NCI-H524 (cell line): ENCODE results near the gene GFPT1.
"Not testable (repeated sequence)": the region's sequence is repeated elsewhere in the genome, so short reads cannot be mapped to it uniquely, and the experiment has no call there.

ENCODE experiments used
- DNase-seq, 2 experiments: peaks; one replicate each; lab custom pipeline; 2025; lab: John Stamatoyannopoulos, UW

The GFPT1 gene

GRCh38 chr2:69383176-69383812 is 3.7 kb downstream of the GFPT1 start:
- no peak for DNase-seq

GRCh38 chr2:69382547-69382946 is 4.5 kb downstream of the GFPT1 start:
- no peak for DNase-seq

GRCh38 chr2:69381337-69381737 is 5.7 kb downstream of the GFPT1 start:
- no peak for DNase-seq

GRCh38 chr2:69380072-69380917 is 6.7 kb downstream of the GFPT1 start:
- DNase-seq, result no peak

DNA sequence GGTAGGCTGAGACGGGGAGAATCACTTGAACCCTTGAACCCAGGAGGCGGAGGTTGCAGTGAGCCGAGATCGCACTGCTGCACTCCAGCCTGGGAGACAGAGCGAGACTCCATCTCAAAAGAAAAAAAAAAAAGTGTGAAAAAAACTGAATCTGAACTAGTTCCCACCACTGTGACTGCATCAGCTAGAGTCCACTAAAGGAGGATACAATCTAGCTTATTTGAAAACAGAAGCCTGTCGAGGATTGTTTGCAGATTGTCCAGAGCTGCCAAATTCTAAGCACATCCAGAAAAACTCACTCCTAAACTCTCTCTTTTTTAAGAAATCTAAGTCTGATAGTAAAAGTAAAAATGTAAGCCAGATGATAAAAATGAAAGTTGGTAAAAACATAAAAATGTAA is 10.6 kb downstream of the GFPT1 start:
- no peak for DNase-seq

DNA sequence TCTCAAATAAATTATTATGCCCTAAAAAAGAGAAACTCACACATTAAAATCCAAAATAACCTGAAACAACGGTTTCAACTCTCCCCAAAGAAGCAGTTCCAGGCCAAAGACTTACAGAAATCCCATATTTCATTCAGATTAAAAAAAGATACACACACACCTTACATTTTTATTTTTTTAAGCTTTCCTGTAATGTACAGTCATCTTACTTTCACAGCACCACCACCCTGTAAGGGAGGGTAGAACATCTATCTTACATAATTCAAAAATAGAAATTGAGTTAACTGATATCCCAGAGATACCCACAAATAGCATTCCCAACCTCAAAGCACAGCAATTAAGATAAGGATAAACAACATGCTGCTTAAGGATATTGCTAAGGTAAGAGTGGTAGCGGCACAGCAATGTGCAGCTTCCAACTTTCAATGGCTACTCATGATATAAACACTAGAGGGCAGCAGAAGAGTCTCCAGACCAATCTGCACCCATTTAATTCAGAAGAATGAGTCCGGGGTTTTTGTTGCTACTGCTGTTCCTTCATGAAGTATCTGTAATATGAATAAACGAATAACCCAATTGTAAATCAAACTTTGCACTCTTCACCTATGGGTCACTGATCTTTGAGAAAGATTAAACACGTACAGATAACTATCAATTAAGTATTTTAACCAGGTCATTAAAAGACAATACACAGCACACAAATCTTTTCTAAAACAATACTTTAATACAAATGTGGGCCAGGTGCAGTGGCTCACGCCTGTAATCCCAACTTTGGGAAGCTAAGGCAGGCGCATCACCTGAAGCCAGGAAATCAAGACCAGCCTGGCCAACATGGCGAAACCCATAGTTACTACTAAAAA is 11.3 kb downstream of the GFPT1 start:
- DNase-seq, result peak in 1 of 2 experiments; percentile 37

- no peak for DNase-seq
Measured at GRCh38 chr2:69372767-69373166, 14.3 kb downstream of the GFPT1 start.

DNA sequence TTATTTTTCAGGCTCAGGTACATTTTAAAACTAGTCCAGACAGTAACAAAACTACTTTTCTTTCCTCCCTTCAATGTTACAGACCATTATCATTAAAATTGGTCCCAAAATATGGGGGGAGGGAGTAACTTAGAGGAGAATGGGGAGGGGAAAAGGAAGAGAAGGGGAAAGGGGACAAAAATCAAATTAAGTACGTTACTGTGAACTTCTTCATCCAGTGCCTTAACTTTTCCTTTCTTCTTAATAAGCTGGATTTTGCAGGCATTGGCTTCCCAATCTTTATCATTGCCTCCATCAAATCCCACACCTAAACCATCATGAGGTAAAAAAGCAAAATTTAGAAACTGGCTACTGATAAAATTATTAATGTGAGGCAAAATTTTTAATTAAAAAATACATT is 17.2 kb downstream of the GFPT1 start:
- DNase-seq, result no peak

DNA sequence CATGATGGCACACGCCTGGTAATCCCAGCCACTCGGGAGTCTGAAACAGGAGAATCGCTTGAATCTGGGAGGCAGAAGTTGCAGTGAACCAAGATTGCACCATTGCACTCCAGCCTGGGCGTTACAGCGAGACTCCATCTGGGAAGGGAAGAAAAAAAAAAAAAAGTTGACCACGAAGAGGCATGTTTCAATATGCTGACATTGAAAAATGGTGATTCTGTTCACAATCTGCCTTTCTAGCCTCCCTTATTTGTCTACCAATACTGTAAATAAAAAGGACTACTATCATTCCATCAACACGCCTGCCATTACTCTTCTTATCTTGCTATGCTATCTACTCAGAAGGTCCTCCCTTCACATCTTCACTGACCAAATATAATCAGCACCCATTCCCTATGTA is 18.4 kb downstream of the GFPT1 start:
- DNase-seq, result no peak

- no peak for DNase-seq
Measured at GRCh38 chr2:69359371-69359770, 27.7 kb downstream of the GFPT1 start.

DNA sequence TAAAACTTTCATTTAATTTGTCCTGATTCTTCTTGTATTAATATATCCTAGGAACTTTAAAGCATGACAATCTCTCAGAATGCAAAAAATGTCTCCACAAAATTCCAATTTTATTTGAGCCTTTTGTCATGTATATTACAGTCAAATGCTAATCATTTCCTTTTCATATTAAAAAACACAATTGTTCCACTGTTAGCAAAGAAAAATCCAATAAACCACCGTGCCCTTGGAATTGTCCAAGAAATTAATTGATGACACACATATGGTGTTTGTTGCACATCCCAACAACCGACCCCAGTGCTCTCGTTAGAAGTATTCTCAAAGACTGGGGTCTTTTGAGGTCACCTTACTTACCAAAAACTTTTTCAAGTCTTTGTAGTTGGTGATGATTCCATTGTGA is 28.1 kb downstream of the GFPT1 start:
- DNase-seq, result no peak

DNA sequence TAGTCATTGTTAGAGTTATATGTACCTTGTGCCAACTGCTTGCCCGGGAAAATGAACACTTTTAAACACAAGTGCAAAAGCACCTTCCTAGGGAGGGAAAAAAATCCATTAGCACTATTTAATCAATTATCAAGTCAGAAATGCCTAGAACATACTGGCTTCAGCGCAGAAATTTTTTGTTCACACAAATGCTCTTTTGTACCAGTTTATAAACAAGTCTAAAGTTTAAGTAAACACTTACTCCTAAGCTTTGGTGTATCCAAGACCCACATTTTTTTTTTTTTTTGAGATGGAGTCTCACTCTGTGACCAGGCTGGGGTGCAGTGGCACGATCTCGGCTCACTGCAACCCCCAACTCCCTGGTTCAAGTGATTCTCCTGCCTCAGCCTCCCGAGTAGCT is 30.6 kb downstream of the GFPT1 start:
- no peak for DNase-seq

- DNase-seq, result not testable (repeated sequence)
Measured at GRCh38 chr2:69354976-69355375, 32.1 kb downstream of the GFPT1 start.

- no peak for DNase-seq
Measured at GRCh38 chr2:69353360-69353759, 33.7 kb downstream of the GFPT1 start.

DNA sequence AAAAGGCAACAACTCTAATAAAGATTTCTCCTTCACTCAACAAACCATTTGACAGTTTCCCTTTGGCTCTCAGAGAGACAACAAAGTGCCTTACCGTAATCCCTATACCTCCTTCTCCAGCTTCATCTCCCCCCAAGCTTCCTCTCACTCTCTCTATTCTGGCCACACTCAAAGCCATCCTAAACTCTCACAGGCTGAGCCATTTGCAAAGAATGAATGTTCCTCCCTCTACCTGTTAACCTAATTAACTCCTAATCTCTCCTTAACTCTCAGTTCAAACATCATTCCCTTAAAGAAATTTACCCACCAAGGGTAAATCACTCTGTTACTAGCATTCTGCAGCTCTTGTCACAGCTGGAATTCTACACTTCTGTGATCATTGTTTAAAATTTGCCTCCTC is 38.2 kb downstream of the GFPT1 start:
- no peak for DNase-seq

DNA sequence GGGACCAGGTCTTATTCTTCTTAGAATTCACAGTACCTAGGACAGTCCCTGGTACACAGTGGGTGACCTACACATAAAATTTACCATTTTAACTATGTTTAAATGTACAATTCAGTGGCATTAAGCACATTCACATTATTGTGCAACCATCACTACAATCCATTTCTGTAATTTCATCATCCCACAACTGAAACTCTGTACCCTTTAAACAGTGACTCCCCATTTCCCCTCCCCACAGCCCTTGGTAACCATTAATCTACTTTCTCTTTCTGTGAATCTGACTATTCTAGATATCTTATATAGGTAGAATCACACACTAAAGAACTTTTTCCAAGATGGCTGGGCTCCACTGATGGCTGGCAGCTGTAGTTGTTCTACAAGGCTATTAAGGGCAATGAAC is 41.6 kb downstream of the GFPT1 start:
- no peak for DNase-seq

DNA sequence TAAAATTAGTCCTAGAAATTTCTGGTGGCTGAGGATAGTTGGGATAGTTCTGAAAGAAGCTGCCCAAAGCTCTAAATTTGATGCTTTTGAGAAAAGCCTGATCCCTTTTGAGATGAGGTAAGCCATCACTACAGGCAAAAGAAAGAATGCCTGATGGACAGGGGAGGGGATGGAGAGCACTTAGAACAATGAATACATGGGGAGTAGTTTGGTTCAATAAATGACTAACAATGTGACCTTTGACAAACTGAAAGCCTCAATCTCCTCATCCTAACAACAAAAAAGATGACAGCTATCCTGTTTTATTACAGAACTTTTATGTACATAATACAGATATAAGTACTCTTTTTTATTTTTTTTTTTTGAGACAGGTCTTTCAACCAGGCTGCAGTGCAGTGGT is 42.7 kb downstream of the GFPT1 start:
- no peak for DNase-seq

DNA sequence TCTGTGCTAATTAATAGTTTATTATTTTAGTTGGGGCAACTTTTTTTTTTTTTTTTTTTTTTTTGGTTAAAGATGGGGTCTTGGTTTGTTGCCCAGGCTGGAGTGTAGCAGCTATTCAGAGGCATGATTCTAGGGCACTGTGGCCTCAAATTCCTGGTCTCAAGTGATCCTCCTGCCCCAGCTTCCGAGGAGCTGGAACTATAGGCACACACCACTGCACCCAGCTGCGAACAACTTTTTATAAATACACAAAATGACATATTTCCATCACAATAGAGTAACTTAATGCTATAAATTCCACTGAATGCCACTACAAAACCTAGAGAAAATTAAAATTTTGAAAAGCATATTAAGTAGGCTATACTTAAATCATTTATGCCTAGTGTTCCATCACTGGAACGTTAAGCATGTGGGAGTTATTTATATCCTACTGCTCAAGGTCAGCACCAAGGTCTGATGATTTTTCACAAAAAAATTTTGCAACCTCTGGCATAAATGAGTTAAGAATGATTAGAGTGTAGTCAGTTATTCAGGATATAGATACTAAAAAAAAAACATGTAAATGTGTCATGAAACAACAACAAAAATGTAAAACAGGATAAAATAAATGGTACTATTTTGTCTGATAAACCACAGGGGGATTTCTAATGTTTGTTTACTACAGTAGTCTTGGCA is 46.8 kb downstream of the GFPT1 start:
- DNase-seq, result no peak

DNA sequence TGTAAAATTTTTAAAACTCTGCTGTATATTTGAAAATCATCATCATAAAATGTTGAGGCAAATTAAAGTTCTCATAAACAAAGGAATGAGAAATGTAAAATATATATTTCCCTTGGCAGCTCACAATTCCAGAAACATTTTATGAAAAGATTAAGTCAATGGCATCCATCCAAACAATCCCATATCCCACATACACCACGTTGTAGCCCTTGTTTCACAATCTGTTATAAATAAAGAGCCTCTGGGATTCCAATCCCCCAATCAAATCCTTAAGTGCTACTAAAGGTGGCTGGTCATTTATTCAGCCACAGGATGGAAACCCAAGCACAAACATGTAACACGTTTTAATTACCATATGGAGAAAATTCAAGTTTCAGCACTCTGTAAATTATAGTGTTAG is 51.7 kb downstream of the GFPT1 start:
- DNase-seq, result no peak

DNA sequence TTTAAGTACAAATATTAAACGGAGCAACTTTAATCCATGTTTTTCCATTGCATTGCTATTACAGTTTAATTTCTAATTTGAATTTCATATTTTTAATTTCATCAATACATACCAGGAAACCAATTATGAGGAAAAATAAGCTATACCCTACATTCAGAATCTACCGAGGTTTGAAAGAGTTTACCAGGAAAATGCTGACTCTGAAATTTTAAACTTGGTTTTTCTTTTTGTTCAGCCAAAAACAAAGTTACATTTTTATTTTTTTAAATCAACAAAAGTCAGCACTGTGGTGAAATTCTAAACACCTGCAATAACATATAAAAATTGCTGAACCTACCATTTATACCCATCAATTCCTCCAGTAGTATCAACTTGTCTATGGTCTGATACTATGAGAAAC is 53.7 kb downstream of the GFPT1 start:
- no peak for DNase-seq

GRCh38 chr2:69330781-69331180 is 56.2 kb downstream of the GFPT1 start:
- peak in 1 of 2 experiments; percentile 27 for DNase-seq

GRCh38 chr2:69322631-69323030 is 64.4 kb downstream of the GFPT1 start:
- DNase-seq, result no peak
